OCI-LY7 (cell line): Measurements from ENCODE around the gene CDC42BPG.

Experiments used
- CTCF ChIP-seq: fragments of 200-600 bp; sonication (generic); conservative IDR thresholded peaks from 2 replicates; pipeline ENCODE4 v1.5.1; 2014; ENCODE audit warnings: mild to moderate bottlenecking, antibody characterized with exemption, low read length, moderate library complexity, mixed read lengths
- EZH2phosphoT487 ChIP-seq: fragments of 200-600 bp; sonication (generic); IDR thresholded peaks from 2 replicates; pipeline ENCODE4 v1.6.1; 2018; ENCODE audit warnings: low read depth, borderline replicate concordance, mild to moderate bottlenecking, mixed run types, antibody characterized with exemption, low read length, moderate library complexity, mixed read lengths

- TF ChIP-seq CTCF (no peak), EZH2phosphoT487 (no peak)
Measured at GRCh38 chr11:64872790-64873488, 28.5 kb upstream of the CDC42BPG start.
